RKO (cell line): ENCODE measurements around the gene MICOS13.

ENCODE experiments used
- DNase-seq: peaks from one replicate; pipeline ENCODE4 v3.0.0-alpha.2; 2016; ENCODE audit warnings: low spot score

MICOS13 gene

DNA sequence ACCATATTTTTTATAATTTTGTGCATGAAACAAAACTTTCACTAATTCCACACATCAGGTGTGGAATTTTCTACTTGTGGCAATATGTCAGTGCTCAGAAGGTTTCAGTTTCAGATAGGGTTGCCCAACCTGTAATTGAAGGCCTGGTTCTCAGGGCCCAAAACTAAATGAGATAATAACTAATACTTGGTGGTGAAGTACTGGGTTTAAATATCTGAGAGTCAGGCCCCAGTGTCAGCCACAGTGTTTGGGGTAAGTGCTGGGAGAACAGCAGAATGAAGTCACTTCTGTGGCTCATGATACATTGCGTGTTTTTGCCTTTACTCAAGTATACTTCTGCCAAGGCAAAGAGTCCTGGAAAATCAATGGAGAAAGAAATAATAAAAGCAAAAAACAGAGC is 51.9 kb downstream of the MICOS13 start:
- DNase-seq = no peak
